Osteoblast (primary cell): Measurements from ENCODE around the gene PLCD3. TPM values are rescaled to one million over a fixed set of nuclear protein-coding genes. Genes with fewer than 3 reads are reported as not detected.

ENCODE experiments used
- DNase-seq: peaks from one replicate; pipeline ENCODE4 v3.0.0; 2011; ENCODE audit warnings: low spot score, mixed read lengths; ENCODE audit not compliant: insufficient read length; ENCODE audit errors: missing footprints
- H2AFZ ChIP-seq: 2 replicates; pipeline ENCODE4 v1.6.0; 2011; ENCODE audit warnings: mild to moderate bottlenecking, low read length
- H3K27ac ChIP-seq: 2 replicates; pipeline ENCODE4 v1.5.1; 2011; ENCODE audit warnings: mild to moderate bottlenecking, low read depth, low read length, moderate library complexity
- H3K27me3 ChIP-seq: 2 replicates; pipeline ENCODE4 v1.6.0; 2012; ENCODE audit warnings: mild to moderate bottlenecking, control low read depth, inconsistent platforms, low read length, moderate library complexity; ENCODE audit not compliant: insufficient read depth
- H3K36me3 ChIP-seq: 2 replicates; pipeline ENCODE4 v1.5.1; 2011; ENCODE audit warnings: mild to moderate bottlenecking, low read length, control low read depth, moderate library complexity; ENCODE audit not compliant: insufficient read depth
- H3K4me1 ChIP-seq: 2 replicates; pipeline ENCODE4 v1.5.1; 2011; ENCODE audit warnings: mild to moderate bottlenecking, low read length, control low read depth, moderate library complexity; ENCODE audit not compliant: insufficient read depth
- H3K4me2 ChIP-seq: 2 replicates; pipeline ENCODE4 v1.6.0; 2011; ENCODE audit warnings: mild to moderate bottlenecking, low read length; ENCODE audit not compliant: insufficient read depth
- H3K4me3 ChIP-seq: fragments of 200-600 bp; sonication (generic); 3 replicates; pipeline ENCODE4 v1.5.1; 2012; ENCODE audit warnings: mild to moderate bottlenecking, low read length, inconsistent platforms; ENCODE audit not compliant: insufficient read depth
- H3K79me2 ChIP-seq: 2 replicates; pipeline ENCODE4 v1.6.0; 2012; ENCODE audit warnings: mild to moderate bottlenecking, low read length, control low read depth, inconsistent platforms; ENCODE audit not compliant: insufficient read depth
- H3K9me3 ChIP-seq: 2 replicates; pipeline ENCODE4 v1.5.1; 2011; ENCODE audit warnings: low read depth, low read length, control low read depth
- H4K20me1 ChIP-seq: 2 replicates; pipeline ENCODE4 v1.6.0; 2012; ENCODE audit warnings: mild to moderate bottlenecking, low read length, control low read depth; ENCODE audit not compliant: insufficient read depth
- total RNA-seq: library from RNA; depleted of rRNA; stranded (reverse); fragments of >200 nt; gene quantifications from 2 replicates; pipeline ENCODE4 v1.2.3, GENCODE V29; 2012
- TF ChIP-seq, protein P1 (sequence below): IDR thresholded peaks from 2 replicates; pipeline ENCODE4 v1.5.1; 2011; ENCODE audit warnings: mild to moderate bottlenecking, low read depth, low read length, moderate library complexity; ENCODE audit errors: extremely low read depth

The PLCD3 gene
- total RNA-seq, 1 donor: 31.5 TPM

DNA sequence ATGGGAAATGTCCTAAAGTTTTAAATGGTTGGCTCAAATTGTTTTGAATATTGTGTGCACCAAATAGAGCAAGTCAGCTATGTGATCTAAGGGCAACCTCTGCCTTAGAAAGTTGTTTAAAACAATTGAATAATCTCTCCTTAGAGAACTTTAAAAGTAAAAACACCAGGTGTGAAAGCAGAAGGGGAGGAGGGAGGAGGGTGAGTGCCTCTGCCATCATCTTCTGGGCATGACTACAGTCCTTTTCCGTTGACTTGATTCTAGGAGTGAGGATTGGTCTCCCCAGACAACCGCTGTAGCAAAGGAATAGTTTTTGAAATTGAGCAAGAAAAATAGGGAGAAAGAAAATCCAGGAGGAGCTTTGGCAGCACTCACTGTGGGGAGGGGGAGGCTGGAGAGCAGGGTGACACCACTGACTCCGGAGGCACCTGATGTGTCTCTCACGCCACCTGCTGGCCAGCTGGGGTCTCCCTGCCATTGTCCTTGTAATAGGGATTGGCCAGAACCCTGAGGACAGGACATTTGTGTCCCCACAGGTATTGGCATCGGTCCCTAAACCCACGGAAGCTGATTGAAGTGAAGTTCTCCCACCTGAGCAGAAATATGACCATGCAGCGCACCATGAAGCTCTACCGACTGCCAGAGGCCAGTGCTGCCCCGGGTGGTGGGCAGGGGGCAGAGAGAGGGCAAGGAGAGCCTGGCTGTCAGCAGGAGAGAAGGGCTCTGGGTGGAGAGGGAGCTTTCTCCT lies 33.3 kb downstream of the PLCD3 start:
- Histone ChIP-seq H3K27ac (peak overlapping the region; percentile 26), H3K79me2 (peaks cover 8% of the 10 kb centered on the region), H3K9me3 (no peaks in the 10 kb centered on the region), H3K27me3 (no peaks in the 10 kb centered on the region), H3K4me3 (no peak overlapping the region), H3K4me1 (peaks cover 6% of the 10 kb centered on the region), H4K20me1 (peaks cover 2% of the 10 kb centered on the region), H3K4me2 (no peak overlapping the region), H3K36me3 (peaks cover 69% of the 10 kb centered on the region), H2AFZ (no peak overlapping the region)
- DNase-seq: peak; percentile 98
- TF ChIP-seq, protein P1, sequence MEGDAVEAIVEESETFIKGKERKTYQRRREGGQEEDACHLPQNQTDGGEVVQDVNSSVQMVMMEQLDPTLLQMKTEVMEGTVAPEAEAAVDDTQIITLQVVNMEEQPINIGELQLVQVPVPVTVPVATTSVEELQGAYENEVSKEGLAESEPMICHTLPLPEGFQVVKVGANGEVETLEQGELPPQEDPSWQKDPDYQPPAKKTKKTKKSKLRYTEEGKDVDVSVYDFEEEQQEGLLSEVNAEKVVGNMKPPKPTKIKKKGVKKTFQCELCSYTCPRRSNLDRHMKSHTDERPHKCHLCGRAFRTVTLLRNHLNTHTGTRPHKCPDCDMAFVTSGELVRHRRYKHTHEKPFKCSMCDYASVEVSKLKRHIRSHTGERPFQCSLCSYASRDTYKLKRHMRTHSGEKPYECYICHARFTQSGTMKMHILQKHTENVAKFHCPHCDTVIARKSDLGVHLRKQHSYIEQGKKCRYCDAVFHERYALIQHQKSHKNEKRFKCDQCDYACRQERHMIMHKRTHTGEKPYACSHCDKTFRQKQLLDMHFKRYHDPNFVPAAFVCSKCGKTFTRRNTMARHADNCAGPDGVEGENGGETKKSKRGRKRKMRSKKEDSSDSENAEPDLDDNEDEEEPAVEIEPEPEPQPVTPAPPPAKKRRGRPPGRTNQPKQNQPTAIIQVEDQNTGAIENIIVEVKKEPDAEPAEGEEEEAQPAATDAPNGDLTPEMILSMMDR: peak; percentile 89

DNA sequence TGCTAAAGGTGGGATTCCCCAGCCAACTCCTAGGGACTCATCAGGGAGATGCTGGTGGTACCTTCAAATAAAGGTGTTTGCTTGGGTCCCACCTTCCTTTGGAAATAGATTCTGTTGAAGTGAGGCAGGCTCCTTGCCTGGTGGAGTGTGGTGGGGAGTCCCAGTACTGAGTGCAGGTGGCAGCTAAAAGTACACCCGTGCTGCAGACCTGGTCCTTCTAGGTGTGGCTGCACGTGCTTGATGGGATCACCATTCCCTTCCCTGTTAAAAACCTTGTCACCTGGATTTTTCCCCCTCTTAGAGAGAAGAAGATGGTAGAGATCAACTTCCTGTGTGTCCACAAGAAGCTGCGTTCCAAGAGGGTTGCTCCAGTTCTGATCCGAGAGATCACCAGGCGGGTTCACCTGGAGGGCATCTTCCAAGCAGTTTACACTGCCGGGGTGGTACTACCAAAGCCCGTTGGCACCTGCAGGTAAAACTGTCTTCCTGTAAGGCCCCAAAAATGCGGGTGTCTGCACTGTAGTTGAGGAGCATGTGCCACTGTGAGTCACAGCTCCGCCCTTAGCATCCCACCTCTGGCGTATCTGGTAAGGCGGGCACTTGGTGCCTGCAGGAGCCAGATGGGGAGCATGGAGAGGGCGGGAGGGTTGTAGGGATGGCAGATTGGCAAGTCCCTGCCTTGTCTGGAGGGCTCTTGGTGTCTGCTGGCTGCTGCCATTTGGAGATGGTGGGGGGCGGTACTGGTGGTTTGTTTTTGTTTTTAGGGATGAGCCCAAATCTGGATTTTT lies 34.0 kb downstream of the PLCD3 start:
- H3K4me3 ChIP-seq: no peak overlapping the region
- H3K4me1 ChIP-seq: peaks cover 14% of the 10 kb centered on the region
- TF ChIP-seq, protein P1: no peak
- peaks cover 69% of the 10 kb centered on the region for H3K36me3 ChIP-seq
- H3K4me2 ChIP-seq: no peak overlapping the region
- no peaks in the 10 kb centered on the region for H3K9me3 ChIP-seq
- no peaks in the 10 kb centered on the region for H3K27me3 ChIP-seq
- peaks cover 2% of the 10 kb centered on the region for H4K20me1 ChIP-seq
- peaks cover 8% of the 10 kb centered on the region for H3K79me2 ChIP-seq
- DNase-seq: peak; percentile 56
- peak overlapping the region; percentile 26 for H3K27ac ChIP-seq
- H2AFZ ChIP-seq: no peak overlapping the region

DNA sequence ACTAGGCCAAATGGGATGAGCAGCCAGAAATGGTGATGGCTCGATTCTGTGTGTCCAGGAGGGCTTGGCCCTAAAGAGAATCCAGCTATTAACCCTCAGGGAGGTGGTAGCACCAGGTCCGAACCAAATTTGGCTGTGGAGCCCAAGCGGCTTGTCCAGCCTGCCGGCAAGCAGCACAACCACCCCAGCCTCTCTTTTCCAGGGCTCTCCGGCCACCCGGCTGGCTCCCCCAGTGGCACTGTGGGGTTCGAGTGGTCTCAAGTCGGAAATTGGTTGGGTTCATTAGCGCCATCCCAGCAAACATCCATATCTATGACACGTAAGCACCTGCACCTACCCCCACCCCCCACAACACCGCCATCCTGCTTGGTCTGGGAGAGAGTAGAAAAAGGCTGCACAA lies 35.4 kb downstream of the PLCD3 start:
- H3K4me2 ChIP-seq: no peak overlapping the region
- no peaks in the 10 kb centered on the region for H3K27me3 ChIP-seq
- H4K20me1 ChIP-seq: peaks cover 2% of the 10 kb centered on the region
- peaks cover 28% of the 10 kb centered on the region for H3K4me1 ChIP-seq
- no peak overlapping the region for H2AFZ ChIP-seq
- TF ChIP-seq, protein P1: no peak
- no peaks in the 10 kb centered on the region for H3K9me3 ChIP-seq
- peaks cover 8% of the 10 kb centered on the region for H3K79me2 ChIP-seq
- no peak for DNase-seq
- no peak overlapping the region for H3K27ac ChIP-seq
- no peak overlapping the region for H3K4me3 ChIP-seq
- H3K36me3 ChIP-seq: peaks cover 63% of the 10 kb centered on the region

DNA sequence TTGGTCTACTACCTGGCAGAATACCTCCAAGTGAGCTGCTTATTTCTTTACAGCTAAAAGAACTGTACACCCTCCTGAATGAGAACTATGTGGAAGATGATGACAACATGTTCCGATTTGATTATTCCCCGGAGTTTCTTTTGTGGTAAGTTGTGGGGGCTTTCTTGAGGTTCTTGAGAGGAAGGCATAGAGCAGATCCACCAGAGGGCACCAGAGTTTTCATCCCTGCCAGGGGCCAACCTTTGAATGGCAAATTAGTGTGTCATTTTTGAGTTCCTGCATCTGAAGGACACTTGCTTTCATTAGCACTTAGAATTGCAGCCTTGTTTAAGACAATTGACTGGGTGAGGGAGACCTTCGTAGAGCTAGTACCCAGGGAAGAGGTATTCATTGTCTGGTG lies 36.2 kb downstream of the PLCD3 start:
- no peaks in the 10 kb centered on the region for H3K9me3 ChIP-seq
- H4K20me1 ChIP-seq: peaks cover 2% of the 10 kb centered on the region
- peaks cover 65% of the 10 kb centered on the region for H3K36me3 ChIP-seq
- peaks cover 11% of the 10 kb centered on the region for H3K79me2 ChIP-seq
- no peak overlapping the region for H3K27ac ChIP-seq
- peak; percentile 87 for DNase-seq
- no peaks in the 10 kb centered on the region for H3K27me3 ChIP-seq
- H3K4me2 ChIP-seq: no peak overlapping the region
- no peak overlapping the region for H3K4me3 ChIP-seq
- TF ChIP-seq, protein P1: peak; percentile 75
- H3K4me1 ChIP-seq: peaks cover 30% of the 10 kb centered on the region
- H2AFZ ChIP-seq: no peak overlapping the region
